K562 (cell line): Measurements from ENCODE around the gene RMND5A. TPM values are rescaled to one million over a fixed set of nuclear protein-coding genes. Genes with fewer than 3 reads are reported as not detected.

ENCODE experiments used
- CBFA2T3 ChIP-seq: fragments of 450-650 bp; IDR thresholded peaks from 2 replicates; pipeline ENCODE4 v1.6.1; 2017
- CBX3 ChIP-seq, 2 experiments: IDR thresholded peaks; 1 replicate in 1 of 2; 2 replicates in 1 of 2; pipeline ENCODE4 v1.6.1; 2012; ENCODE audit warnings: inconsistent platforms in 2 of 2, low read length in 2 of 2, borderline replicate concordance in 1 of 2, control low read depth in 1 of 2
- CXXC5 ChIP-seq: fragments of 250-450 bp; sonication (Bioruptor Pico); IDR thresholded peaks from 2 replicates; pipeline ENCODE4 v1.8.0; 2022; ENCODE audit warnings: inconsistent platforms, mild to moderate bottlenecking, moderate library complexity
- ELF4 ChIP-seq: fragments of 450-650 bp; formaldehyde crosslinking; IDR thresholded peaks from 2 replicates; pipeline ENCODE4 v1.4.0; 2022; ENCODE audit warnings: missing genetic modification characterization
- ERF ChIP-seq: fragments of 450-650 bp; formaldehyde crosslinking; IDR thresholded peaks from 2 replicates; pipeline ENCODE4 v1.4.0; 2020; ENCODE audit warnings: mild to moderate bottlenecking, mixed read lengths
- JUNB ChIP-seq: fragments of 450-650 bp; formaldehyde crosslinking; conservative IDR thresholded peaks from 2 replicates; pipeline ENCODE4 v1.4.0; 2020; ENCODE audit warnings: mild to moderate bottlenecking
- MED1 ChIP-seq: sonication (generic); formaldehyde crosslinking; IDR thresholded peaks from 2 replicates; pipeline ENCODE4 v1.8.1; 2023; ENCODE audit warnings: missing genetic modification reagents, borderline replicate concordance
- NFE2L1 ChIP-seq: fragments of 450-650 bp; IDR thresholded peaks from 2 replicates; pipeline ENCODE4 v1.6.1; 2016; ENCODE audit warnings: missing genetic modification characterization, low read depth, mild to moderate bottlenecking, missing compliant biosample characterization, moderate library complexity, borderline replicate concordance
- NR2C2 ChIP-seq, 2 experiments: fragments of 200-800 bp in 1 of 2; sonication (Bioruptor generic) in 1 of 2; sonication (generic) in 1 of 2; formaldehyde crosslinking in 1 of 2; IDR thresholded peaks; 2 replicates each; pipeline versions ENCODE4 v1.6.1 to v1.8.0; 2016 to 2022; ENCODE audit warnings: mild to moderate bottlenecking in 1 of 2, missing compliant biosample characterization in 1 of 2, missing genetic modification characterization in 1 of 2, missing genetic modification reagents in 1 of 2
- RNF2 ChIP-seq: sonication (generic); IDR thresholded peaks from 2 replicates; pipeline ENCODE4 v1.6.1; 2016
- YY1 ChIP-seq, 3 experiments: IDR thresholded peaks; 2 replicates each; pipeline ENCODE4 v1.6.1; 2011; ENCODE audit warnings: low read length in 2 of 3, mild to moderate bottlenecking in 2 of 3, moderate library complexity in 2 of 3, borderline replicate concordance in 1 of 3, control low read depth in 1 of 3, low read depth in 1 of 3; ENCODE audit not compliant: insufficient read depth in 3 of 3, insufficient replicate concordance in 2 of 3, control insufficient read depth in 1 of 3, insufficient read length in 1 of 3; ENCODE audit errors: extremely low read depth in 1 of 3
- ZNF124 ChIP-seq: sonication (generic); formaldehyde crosslinking; IDR thresholded peaks from 2 replicates; pipeline ENCODE4 v1.8.1; 2022; ENCODE audit warnings: missing genetic modification reagents
- ZNF384 ChIP-seq: IDR thresholded peaks from 2 replicates; pipeline ENCODE4 v1.6.1; 2012; ENCODE audit warnings: low read depth, low read length, improper control_type of control experiment
- ZNF444 ChIP-seq: fragments of 250-450 bp; sonication (Bioruptor Pico); IDR thresholded peaks from 2 replicates; pipeline ENCODE4 v1.4.0; 2020; ENCODE audit warnings: mild to moderate bottlenecking, moderate library complexity
- ZNF551 ChIP-seq: fragments of 250-450 bp; sonication (Bioruptor Pico); IDR thresholded peaks from 2 replicates; pipeline ENCODE4 v1.5.0; 2021; ENCODE audit warnings: mild to moderate bottlenecking, moderate library complexity
- polyA plus RNA-seq, 8 experiments: library from polyadenylated mRNA; depleted of rRNA in 4 of 8; stranded (reverse) in 5 of 8; unstranded in 3 of 8; fragments of >200 nt; fragmentation: Nextera tagmentation in 2 of 8; fragmentation: Illumina TruSeq in 1 of 8; extraction: Ambion mirVana in 2 of 8; extraction: Trizol in 1 of 8; gene quantifications; 2 replicates each; pipeline versions ENCODE4 v1.2.1 to v1.2.3, GENCODE V29; 2011 to 2014; ENCODE audit warnings: inconsistent platforms in 1 of 8, missing spikeins in 1 of 8
- total RNA-seq, 7 experiments: library from RNA; depleted of rRNA in 6 of 7; stranded (reverse); fragments of >200 nt in 6 of 7; fragmentation: Illumina TruSeq in 2 of 7; extraction: Trizol in 2 of 7; gene quantifications; 2 replicates each; pipeline versions ENCODE4 v1.2.1 to v1.2.3, GENCODE V29; 2011 to 2021; ENCODE audit warnings: low replicate concordance in 1 of 7
- TF ChIP-seq, protein P1 (sequence below), 2 experiments: fragments of 450-650 bp; IDR thresholded peaks; 2 replicates each; pipeline ENCODE4 v1.6.1; 2018; ENCODE audit warnings: mild to moderate bottlenecking in 2 of 2, low read depth in 1 of 2; ENCODE audit not compliant: partially characterized antibody in 2 of 2
- TF ChIP-seq, protein P2 (sequence below): sonication (generic); IDR thresholded peaks from 2 replicates; pipeline ENCODE4 v1.6.1; 2016
- TF ChIP-seq, protein P3 (sequence below), 2 experiments: fragments of 450-650 bp in 1 of 2; sonication (generic) in 1 of 2; formaldehyde crosslinking in 1 of 2; IDR thresholded peaks in 1 of 2; conservative IDR thresholded peaks in 1 of 2; 2 replicates each; pipeline versions ENCODE4 v1.6.1 to v1.8.1; 2016 to 2023; ENCODE audit warnings: mild to moderate bottlenecking in 2 of 2, moderate library complexity in 2 of 2, inconsistent platforms in 1 of 2, missing genetic modification reagents in 1 of 2
- TF ChIP-seq, protein P4 (sequence below): fragments of 450-650 bp; IDR thresholded peaks from 2 replicates; pipeline ENCODE4 v1.7.0; 2016; ENCODE audit warnings: borderline replicate concordance

The RMND5A gene
- total and polyA plus RNA-seq, 9 of the 15 experiments (the other 6 are each of a cell fraction or from before 2014, with no cell fraction given): 13.2 to 43.5 (median 34.1) TPM

DNA sequence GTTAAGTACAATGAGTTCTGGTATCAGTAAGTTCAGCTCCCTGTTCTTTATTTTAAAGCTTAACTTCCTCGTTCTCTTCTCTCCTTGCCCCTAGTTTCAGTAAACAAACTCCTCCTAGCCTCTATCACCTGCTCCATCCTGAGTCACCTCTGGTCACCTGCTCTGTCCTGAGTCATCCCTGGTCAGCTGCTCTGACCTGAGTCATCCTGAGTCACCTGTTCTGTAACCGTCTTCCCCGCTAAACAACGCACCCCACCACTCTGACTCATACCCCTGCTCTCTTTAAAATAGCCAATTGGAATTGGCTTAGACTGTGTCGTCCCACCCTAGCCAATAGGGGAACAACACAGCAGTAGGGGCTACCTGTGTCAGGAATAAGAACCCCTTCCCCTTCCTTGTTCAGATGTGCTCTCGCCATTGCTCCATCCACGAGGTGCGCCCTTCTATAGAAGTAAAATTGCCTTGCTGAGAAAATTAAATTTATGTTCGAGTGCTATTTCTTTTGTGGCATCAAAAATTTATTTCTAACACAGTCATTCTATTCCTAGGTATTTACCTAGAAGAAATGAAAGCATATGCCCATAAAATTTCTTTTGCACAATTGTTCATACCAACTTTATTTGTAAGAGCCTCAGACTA is 24.9 kb upstream of the RMND5A start (continued):
- TF ChIP-seq JUNB: no peak
- peak; percentile 60 for TF ChIP-seq CBFA2T3
- no peak for TF ChIP-seq MED1 (CRISPR knock-in tag)
- no peak for TF ChIP-seq ZNF444 (CRISPR knock-in tag)
- TF ChIP-seq, protein P1, sequence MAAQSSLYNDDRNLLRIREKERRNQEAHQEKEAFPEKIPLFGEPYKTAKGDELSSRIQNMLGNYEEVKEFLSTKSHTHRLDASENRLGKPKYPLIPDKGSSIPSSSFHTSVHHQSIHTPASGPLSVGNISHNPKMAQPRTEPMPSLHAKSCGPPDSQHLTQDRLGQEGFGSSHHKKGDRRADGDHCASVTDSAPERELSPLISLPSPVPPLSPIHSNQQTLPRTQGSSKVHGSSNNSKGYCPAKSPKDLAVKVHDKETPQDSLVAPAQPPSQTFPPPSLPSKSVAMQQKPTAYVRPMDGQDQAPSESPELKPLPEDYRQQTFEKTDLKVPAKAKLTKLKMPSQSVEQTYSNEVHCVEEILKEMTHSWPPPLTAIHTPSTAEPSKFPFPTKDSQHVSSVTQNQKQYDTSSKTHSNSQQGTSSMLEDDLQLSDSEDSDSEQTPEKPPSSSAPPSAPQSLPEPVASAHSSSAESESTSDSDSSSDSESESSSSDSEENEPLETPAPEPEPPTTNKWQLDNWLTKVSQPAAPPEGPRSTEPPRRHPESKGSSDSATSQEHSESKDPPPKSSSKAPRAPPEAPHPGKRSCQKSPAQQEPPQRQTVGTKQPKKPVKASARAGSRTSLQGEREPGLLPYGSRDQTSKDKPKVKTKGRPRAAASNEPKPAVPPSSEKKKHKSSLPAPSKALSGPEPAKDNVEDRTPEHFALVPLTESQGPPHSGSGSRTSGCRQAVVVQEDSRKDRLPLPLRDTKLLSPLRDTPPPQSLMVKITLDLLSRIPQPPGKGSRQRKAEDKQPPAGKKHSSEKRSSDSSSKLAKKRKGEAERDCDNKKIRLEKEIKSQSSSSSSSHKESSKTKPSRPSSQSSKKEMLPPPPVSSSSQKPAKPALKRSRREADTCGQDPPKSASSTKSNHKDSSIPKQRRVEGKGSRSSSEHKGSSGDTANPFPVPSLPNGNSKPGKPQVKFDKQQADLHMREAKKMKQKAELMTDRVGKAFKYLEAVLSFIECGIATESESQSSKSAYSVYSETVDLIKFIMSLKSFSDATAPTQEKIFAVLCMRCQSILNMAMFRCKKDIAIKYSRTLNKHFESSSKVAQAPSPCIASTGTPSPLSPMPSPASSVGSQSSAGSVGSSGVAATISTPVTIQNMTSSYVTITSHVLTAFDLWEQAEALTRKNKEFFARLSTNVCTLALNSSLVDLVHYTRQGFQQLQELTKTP (IDR thresholded peaks at IDR 0.05; ENCODE audit: low read depth in 1 of 2, partially characterized antibody in 2 of 2): peak in 1 of 2 experiments; percentile 93
- TF ChIP-seq ZNF124: no peak
- TF ChIP-seq, protein P2, sequence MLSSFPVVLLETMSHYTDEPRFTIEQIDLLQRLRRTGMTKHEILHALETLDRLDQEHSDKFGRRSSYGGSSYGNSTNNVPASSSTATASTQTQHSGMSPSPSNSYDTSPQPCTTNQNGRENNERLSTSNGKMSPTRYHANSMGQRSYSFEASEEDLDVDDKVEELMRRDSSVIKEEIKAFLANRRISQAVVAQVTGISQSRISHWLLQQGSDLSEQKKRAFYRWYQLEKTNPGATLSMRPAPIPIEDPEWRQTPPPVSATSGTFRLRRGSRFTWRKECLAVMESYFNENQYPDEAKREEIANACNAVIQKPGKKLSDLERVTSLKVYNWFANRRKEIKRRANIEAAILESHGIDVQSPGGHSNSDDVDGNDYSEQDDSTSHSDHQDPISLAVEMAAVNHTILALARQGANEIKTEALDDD: no peak
- TF ChIP-seq RNF2: no peak
- TF ChIP-seq CXXC5 (CRISPR knock-in tag): no peak
- no peak for TF ChIP-seq NFE2L1 (tag)
- TF ChIP-seq YY1 (IDR thresholded peaks at IDR 0.05; ENCODE audit: borderline replicate concordance in 1 of 3, control insufficient read depth in 1 of 3, extremely low read depth in 1 of 3, insufficient read depth in 3 of 3, insufficient read length in 1 of 3, insufficient replicate concordance in 2 of 3, low read depth in 1 of 3, low read length in 2 of 3): no peak
- no peak for TF ChIP-seq ELF4
- TF ChIP-seq ZNF384: no peak
- TF ChIP-seq, protein P3, sequence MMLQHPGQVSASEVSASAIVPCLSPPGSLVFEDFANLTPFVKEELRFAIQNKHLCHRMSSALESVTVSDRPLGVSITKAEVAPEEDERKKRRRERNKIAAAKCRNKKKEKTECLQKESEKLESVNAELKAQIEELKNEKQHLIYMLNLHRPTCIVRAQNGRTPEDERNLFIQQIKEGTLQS (IDR thresholded peaks at IDR 0.05): peak; percentile 97
- TF ChIP-seq, protein P3 (CRISPR knock-in tag; conservative IDR thresholded peaks at IDR 0.05): peak; percentile 90; the same call in 1 of the 2 replicates
- TF ChIP-seq, protein P4, sequence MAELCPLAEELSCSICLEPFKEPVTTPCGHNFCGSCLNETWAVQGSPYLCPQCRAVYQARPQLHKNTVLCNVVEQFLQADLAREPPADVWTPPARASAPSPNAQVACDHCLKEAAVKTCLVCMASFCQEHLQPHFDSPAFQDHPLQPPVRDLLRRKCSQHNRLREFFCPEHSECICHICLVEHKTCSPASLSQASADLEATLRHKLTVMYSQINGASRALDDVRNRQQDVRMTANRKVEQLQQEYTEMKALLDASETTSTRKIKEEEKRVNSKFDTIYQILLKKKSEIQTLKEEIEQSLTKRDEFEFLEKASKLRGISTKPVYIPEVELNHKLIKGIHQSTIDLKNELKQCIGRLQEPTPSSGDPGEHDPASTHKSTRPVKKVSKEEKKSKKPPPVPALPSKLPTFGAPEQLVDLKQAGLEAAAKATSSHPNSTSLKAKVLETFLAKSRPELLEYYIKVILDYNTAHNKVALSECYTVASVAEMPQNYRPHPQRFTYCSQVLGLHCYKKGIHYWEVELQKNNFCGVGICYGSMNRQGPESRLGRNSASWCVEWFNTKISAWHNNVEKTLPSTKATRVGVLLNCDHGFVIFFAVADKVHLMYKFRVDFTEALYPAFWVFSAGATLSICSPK: no peak
- peak in 1 of 2 experiments; percentile 66; a peak in 1 of 3 replicates for TF ChIP-seq CBX3 (IDR thresholded peaks at IDR 0.05; ENCODE audit: borderline replicate concordance in 1 of 2, low read length in 2 of 2)
- no peak for TF ChIP-seq ERF (CRISPR knock-in tag)
- TF ChIP-seq NR2C2 (CRISPR knock-in tag; IDR thresholded peaks at IDR 0.05): no peak
- no peak for TF ChIP-seq NR2C2 (tag; IDR thresholded peaks at IDR 0.05)
- no peak for TF ChIP-seq ZNF551 (CRISPR knock-in tag)
